SK-N-SH (cell line): ENCODE results near the gene PPIP5K1.

Source experiments
- EZH2phosphoT487 ChIP-seq: fragments of 200-600 bp; sonication (generic); IDR thresholded peaks from 2 replicates; pipeline ENCODE4 v1.6.1; 2017; ENCODE audit warnings: low read depth, mixed run types, mild to moderate bottlenecking, antibody characterized with exemption, moderate library complexity, borderline replicate concordance
- POLR2AphosphoS5 ChIP-seq: IDR thresholded peaks from 2 replicates; pipeline ENCODE4 v1.6.1; 2012; ENCODE audit warnings: low read depth, low read length
- SIN3A ChIP-seq: IDR thresholded peaks from 2 replicates; pipeline ENCODE4 v1.6.1; 2012; ENCODE audit warnings: low read depth, mild to moderate bottlenecking, low read length, moderate library complexity, borderline replicate concordance
- TCF12 ChIP-seq: IDR thresholded peaks from 2 replicates; pipeline ENCODE4 v1.4.0; 2012
- TF ChIP-seq, protein P1 (sequence below): fragments of 200-600 bp; sonication (generic); IDR thresholded peaks from 2 replicates; pipeline ENCODE4 v1.6.1; 2017; ENCODE audit warnings: antibody characterized with exemption, mild to moderate bottlenecking, moderate library complexity

GRCh38 chr15:43508991-43509659 is 80.9 kb downstream of the PPIP5K1 start:
- TF ChIP-seq POLR2AphosphoS5 (no peak), EZH2phosphoT487 (no peak), TCF12 (no peak), SIN3A (no peak)
- TF ChIP-seq, protein P1, sequence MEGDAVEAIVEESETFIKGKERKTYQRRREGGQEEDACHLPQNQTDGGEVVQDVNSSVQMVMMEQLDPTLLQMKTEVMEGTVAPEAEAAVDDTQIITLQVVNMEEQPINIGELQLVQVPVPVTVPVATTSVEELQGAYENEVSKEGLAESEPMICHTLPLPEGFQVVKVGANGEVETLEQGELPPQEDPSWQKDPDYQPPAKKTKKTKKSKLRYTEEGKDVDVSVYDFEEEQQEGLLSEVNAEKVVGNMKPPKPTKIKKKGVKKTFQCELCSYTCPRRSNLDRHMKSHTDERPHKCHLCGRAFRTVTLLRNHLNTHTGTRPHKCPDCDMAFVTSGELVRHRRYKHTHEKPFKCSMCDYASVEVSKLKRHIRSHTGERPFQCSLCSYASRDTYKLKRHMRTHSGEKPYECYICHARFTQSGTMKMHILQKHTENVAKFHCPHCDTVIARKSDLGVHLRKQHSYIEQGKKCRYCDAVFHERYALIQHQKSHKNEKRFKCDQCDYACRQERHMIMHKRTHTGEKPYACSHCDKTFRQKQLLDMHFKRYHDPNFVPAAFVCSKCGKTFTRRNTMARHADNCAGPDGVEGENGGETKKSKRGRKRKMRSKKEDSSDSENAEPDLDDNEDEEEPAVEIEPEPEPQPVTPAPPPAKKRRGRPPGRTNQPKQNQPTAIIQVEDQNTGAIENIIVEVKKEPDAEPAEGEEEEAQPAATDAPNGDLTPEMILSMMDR = no peak
